ENCODE results near the gene STK17B. TPM values are rescaled to one million over a fixed set of nuclear protein-coding genes. Genes with fewer than 3 reads are reported as not detected.
"Not testable (repeated sequence)": the region's sequence is repeated elsewhere in the genome, so short reads cannot be mapped to it uniquely, and the experiment has no call there.

STK17B gene
- total and polyA plus RNA-seq, 2 experiments from 2014 or later: 5.7 to 13.7 TPM

DNA sequence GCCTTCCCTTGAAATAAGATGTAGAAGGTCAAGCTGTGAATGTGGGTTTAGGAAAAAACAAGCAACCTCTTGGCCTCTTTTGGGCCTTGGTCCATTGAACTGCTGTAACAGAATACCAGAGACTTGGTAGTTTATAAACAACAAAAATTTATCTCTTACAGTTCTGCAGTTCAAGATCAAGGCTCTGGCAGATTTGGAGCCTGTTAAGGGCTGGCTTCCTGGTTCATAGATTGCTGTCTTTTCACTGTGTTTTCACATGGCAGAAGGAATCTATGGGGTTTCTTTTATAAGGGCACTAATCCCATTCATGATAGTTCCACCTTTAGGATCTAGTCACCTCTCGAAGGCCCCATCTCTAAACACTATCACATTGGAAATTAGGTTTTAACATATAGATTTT lies 20.2 kb upstream of the STK17B start (continued):
- TF ChIP-seq, protein P1, sequence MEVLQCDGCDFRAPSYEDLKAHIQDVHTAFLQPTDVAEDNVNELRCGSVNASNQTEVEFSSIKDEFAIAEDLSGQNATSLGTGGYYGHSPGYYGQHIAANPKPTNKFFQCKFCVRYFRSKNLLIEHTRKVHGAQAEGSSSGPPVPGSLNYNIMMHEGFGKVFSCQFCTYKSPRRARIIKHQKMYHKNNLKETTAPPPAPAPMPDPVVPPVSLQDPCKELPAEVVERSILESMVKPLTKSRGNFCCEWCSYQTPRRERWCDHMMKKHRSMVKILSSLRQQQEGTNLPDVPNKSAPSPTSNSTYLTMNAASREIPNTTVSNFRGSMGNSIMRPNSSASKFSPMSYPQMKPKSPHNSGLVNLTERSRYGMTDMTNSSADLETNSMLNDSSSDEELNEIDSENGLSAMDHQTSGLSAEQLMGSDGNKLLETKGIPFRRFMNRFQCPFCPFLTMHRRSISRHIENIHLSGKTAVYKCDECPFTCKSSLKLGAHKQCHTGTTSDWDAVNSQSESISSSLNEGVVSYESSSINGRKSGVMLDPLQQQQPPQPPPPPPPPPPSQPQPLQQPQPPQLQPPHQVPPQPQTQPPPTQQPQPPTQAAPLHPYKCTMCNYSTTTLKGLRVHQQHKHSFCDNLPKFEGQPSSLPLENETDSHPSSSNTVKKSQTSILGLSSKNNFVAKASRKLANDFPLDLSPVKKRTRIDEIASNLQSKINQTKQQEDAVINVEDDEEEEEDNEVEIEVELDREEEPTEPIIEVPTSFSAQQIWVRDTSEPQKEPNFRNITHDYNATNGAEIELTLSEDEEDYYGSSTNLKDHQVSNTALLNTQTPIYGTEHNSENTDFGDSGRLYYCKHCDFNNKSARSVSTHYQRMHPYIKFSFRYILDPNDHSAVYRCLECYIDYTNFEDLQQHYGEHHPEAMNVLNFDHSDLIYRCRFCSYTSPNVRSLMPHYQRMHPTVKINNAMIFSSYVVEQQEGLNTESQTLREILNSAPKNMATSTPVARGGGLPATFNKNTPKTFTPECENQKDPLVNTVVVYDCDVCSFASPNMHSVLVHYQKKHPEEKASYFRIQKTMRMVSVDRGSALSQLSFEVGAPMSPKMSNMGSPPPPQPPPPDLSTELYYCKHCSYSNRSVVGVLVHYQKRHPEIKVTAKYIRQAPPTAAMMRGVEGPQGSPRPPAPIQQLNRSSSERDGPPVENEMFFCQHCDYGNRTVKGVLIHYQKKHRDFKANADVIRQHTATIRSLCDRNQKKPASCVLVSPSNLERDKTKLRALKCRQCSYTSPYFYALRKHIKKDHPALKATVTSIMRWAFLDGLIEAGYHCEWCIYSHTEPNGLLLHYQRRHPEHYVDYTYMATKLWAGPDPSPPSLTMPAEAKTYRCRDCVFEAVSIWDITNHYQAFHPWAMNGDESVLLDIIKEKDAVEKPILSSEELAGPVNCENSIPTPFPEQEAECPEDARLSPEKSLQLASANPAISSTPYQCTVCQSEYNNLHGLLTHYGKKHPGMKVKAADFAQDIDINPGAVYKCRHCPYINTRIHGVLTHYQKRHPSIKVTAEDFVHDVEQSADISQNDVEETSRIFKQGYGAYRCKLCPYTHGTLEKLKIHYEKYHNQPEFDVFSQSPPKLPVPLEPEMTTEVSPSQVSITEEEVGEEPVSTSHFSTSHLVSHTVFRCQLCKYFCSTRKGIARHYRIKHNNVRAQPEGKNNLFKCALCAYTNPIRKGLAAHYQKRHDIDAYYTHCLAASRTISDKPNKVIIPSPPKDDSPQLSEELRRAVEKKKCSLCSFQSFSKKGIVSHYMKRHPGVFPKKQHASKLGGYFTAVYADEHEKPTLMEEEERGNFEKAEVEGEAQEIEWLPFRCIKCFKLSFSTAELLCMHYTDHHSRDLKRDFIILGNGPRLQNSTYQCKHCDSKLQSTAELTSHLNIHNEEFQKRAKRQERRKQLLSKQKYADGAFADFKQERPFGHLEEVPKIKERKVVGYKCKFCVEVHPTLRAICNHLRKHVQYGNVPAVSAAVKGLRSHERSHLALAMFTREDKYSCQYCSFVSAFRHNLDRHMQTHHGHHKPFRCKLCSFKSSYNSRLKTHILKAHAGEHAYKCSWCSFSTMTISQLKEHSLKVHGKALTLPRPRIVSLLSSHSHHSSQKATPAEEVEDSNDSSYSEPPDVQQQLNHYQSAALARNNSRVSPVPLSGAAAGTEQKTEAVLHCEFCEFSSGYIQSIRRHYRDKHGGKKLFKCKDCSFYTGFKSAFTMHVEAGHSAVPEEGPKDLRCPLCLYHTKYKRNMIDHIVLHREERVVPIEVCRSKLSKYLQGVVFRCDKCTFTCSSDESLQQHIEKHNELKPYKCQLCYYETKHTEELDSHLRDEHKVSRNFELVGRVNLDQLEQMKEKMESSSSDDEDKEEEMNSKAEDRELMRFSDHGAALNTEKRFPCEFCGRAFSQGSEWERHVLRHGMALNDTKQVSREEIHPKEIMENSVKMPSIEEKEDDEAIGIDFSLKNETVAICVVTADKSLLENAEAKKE (CRISPR knock-in tag; IDR thresholded peaks at IDR 0.05): no peak
- TF ChIP-seq STAT1 (IDR thresholded peaks at IDR 0.05; ENCODE audit: unreplicated experiment) (no peak), JUNB (IDR thresholded peaks at IDR 0.05; ENCODE audit: unreplicated experiment) (no peak), ZNF331 (CRISPR knock-in tag; IDR thresholded peaks at IDR 0.05; ENCODE audit: low read depth) (no peak), CREB1 (CRISPR knock-in tag; IDR thresholded peaks at IDR 0.05; ENCODE audit: low read depth) (no peak), ZNF114 (CRISPR knock-in tag; IDR thresholded peaks at IDR 0.05) (no peak)
- TF ChIP-seq, protein P2, sequence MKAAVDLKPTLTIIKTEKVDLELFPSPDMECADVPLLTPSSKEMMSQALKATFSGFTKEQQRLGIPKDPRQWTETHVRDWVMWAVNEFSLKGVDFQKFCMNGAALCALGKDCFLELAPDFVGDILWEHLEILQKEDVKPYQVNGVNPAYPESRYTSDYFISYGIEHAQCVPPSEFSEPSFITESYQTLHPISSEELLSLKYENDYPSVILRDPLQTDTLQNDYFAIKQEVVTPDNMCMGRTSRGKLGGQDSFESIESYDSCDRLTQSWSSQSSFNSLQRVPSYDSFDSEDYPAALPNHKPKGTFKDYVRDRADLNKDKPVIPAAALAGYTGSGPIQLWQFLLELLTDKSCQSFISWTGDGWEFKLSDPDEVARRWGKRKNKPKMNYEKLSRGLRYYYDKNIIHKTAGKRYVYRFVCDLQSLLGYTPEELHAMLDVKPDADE (IDR thresholded peaks at IDR 0.05): no peak

GRCh38 chr2:196187898-196188458 lies 16.6 kb upstream of the STK17B start:
- no peaks in the 10 kb centered on the region for H3K9me3 Mint-ChIP-seq
- no peaks in the 10 kb centered on the region for H3K79me2 ChIP-seq (replicated peaks; ENCODE audit: insufficient read depth)
- no peak overlapping the region for H3K27ac ChIP-seq (ENCODE audit: low read depth)
- H3K4me3 ChIP-seq: no peak overlapping the region
- no peak overlapping the region for H3K27ac Mint-ChIP-seq
- H3K36me3 ChIP-seq (ENCODE audit: insufficient read depth): no peaks in the 10 kb centered on the region
- no peaks in the 10 kb centered on the region for H3K4me1 ChIP-seq (ENCODE audit: insufficient read depth)
- H3K9me2 ChIP-seq (ENCODE audit: insufficient read depth): no peaks in the 10 kb centered on the region
- H3K4me3 Mint-ChIP-seq: no peak overlapping the region
- H2AFZ ChIP-seq: no peak overlapping the region
- H3K27me3 Mint-ChIP-seq (ENCODE audit: insufficient read depth, low read depth, poor library complexity): peaks cover 4% of the 10 kb centered on the region
- no peaks in the 10 kb centered on the region for H3K27me3 ChIP-seq (ENCODE audit: insufficient read depth)
- no peaks in the 10 kb centered on the region for H4K20me1 ChIP-seq (replicated peaks; ENCODE audit: insufficient read depth)
- H3K36me3 Mint-ChIP-seq (ENCODE audit: low read depth): no peaks in the 10 kb centered on the region
- DNase-seq (ENCODE audit: low spot score) (no peak), ATAC-seq (no peak)
- no peaks in the 10 kb centered on the region for H3F3A ChIP-seq (replicated peaks; ENCODE audit: low read depth)
- no peak overlapping the region for H3K4me2 ChIP-seq
- TF ChIP-seq POLR2AphosphoS5 (IDR thresholded peaks at IDR 0.05; ENCODE audit: low read depth) (no peak), EZH2 (IDR thresholded peaks at IDR 0.05; ENCODE audit: low read depth, unreplicated experiment) (no peak), JUNB (IDR thresholded peaks at IDR 0.05; ENCODE audit: unreplicated experiment) (no peak), NANOG (IDR thresholded peaks at IDR 0.05; ENCODE audit: borderline replicate concordance) (no peak), CREB1 (CRISPR knock-in tag; IDR thresholded peaks at IDR 0.05; ENCODE audit: low read depth) (no peak)
- no peaks in the 10 kb centered on the region for H3K4me1 Mint-ChIP-seq

DNA sequence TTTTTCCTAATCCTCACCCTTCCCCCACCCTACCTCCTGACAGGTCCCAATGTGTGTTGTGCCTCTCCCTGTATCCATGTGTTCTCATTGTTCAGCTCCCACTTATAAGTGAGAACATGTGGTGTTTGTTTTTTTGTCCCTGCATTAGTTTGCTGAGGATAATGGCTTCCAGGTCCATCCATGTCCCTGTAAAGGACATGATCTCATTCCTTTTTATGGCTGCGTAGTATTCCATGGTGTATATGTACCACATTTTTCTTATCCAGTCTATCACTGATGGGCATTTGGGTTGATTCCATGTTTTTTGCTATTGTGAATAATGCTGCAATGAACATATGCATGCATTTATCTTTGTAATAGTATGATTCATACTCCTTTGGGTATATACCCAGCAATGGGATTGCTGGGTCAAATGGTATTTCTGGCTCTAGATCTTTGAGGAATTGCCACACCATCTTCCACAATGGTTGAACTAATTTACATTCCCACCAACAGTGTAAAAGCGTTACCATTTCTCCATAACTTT lies 15.9 kb upstream of the STK17B start:
- H3K9me3 Mint-ChIP-seq, H3K27ac Mint-ChIP-seq, H3K4me3 Mint-ChIP-seq: not testable (repeated sequence)

More for the DNA sequence above, 15.9 kb upstream of the STK17B start:
- ATAC-seq; H3F3A ChIP-seq (replicated peaks; ENCODE audit: low read depth); H3K36me3 ChIP-seq (ENCODE audit: insufficient read depth); H3K27ac ChIP-seq (ENCODE audit: low read depth); H3K4me1 ChIP-seq (ENCODE audit: insufficient read depth); H3K27me3 ChIP-seq (ENCODE audit: insufficient read depth); H3K4me3 ChIP-seq; H4K20me1 ChIP-seq (replicated peaks; ENCODE audit: insufficient read depth); H3K4me1 Mint-ChIP-seq; H3K27me3 Mint-ChIP-seq (ENCODE audit: insufficient read depth, low read depth, poor library complexity); H2AFZ ChIP-seq; H3K9me2 ChIP-seq (ENCODE audit: insufficient read depth); H3K36me3 Mint-ChIP-seq (ENCODE audit: low read depth); H3K79me2 ChIP-seq (replicated peaks; ENCODE audit: insufficient read depth); DNase-seq (ENCODE audit: low spot score); H3K4me2 ChIP-seq: not testable (repeated sequence)

Data from GM23338 (cell line).